Measurements from ENCODE around the gene GK2. TPM values are rescaled to one million over a fixed set of nuclear protein-coding genes. Genes with fewer than 3 reads are reported as not detected.

GK2 gene
- total RNA-seq: not detected

GRCh38 chr4:79408063-79408462, at the start of gene GK2:
TSS of gene GK2 (minus strand) at chr4:79408228. CDS start at chr4:79408200, 28 bp downstream.

Other genes with a start within 250 kb of the GK2 start
- not detected for gene NAA11, start 82.2 kb downstream of the GK2 start, total RNA-seq